ENCODE data around the gene RELL2. TPM values are rescaled to one million over a fixed set of nuclear protein-coding genes. Genes with fewer than 3 reads are reported as not detected.
"Not testable (repeated sequence)": the region's sequence is repeated elsewhere in the genome, so short reads cannot be mapped to it uniquely, and the experiment has no call there.

RELL2 gene
- total RNA-seq, 2 experiments from 2014 or later = 25.1 to 26.9 TPM

DNA sequence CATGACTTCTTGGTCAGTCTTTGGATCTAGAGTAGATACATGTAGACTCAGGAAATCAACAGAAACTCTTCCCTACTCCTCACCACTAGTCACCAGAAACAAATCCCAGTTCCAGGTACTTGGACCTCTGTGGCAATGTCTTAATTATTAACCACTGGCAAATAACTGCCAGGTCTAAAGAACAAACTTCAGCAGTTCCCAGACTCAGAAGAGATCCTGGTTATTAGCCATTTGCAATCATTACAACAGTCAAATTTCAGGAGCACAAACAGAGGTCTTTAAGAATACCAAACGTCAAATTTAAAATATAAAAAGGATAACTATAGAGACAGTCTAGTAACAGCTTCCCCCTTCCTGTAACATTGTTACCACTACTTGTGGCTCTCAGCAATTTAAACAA, 28.2 kb upstream of the RELL2 start:
- Mint-ChIP-seq H3K27ac (peak overlapping the region; percentile 95), H3K27me3 (no peaks in the 10 kb centered on the region), H3K4me3 (no peak overlapping the region), H3K4me1 (peaks cover 92% of the 10 kb centered on the region), H3K9me3 (no peaks in the 10 kb centered on the region), H3K36me3 (ENCODE audit: low read depth) (peaks cover 52% of the 10 kb centered on the region)
- CTCF ChIA-PET = interaction anchor here (0.6 to 3.3 kb wide), 9 partner anchors 11 to 1194 kb away, joined by 3 to 30 read pairs (median 5); partner anchors contain the start of genes DIAPH1, HDAC3 and RELL2
- POLR2A ChIA-PET = no interaction called here
- no peak for DNase-seq

DNA sequence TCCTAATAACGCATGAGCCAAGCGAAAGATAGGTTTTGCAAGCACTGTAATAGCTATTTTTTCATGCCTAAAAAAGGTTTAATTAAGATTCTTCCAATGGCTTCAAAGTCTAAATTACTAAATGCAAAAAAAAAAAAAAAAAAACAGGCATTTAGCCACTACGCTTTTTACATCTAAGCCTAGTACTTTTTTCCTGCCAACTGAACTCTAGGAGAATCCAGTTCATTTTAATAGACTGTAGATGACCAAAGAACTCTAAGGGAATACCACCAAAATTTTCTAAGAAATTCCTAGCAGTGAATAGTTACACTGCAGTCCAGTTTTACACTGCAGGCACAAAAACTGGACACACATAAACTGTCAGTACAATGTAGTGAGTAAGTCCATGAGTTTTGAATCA, 27.8 kb upstream of the RELL2 start:
- DNase-seq = no peak
- no peaks in the 10 kb centered on the region for H3K27me3 Mint-ChIP-seq
- ChIA-PET POLR2A (no interaction called here), CTCF (interaction anchor here (0.7 to 3.2 kb wide), 6 partner anchors 10 to 45 kb away, joined by 3 to 29 read pairs (median 5); partner anchors contain the start of genes DIAPH1, HDAC3 and RELL2)
- H3K36me3 Mint-ChIP-seq (ENCODE audit: low read depth) = peaks cover 55% of the 10 kb centered on the region
- H3K9me3 Mint-ChIP-seq = no peaks in the 10 kb centered on the region
- H3K4me1 Mint-ChIP-seq = peaks cover 91% of the 10 kb centered on the region
- H3K4me3 Mint-ChIP-seq = no peak overlapping the region
- H3K27ac Mint-ChIP-seq = peak overlapping the region; percentile 95

DNA sequence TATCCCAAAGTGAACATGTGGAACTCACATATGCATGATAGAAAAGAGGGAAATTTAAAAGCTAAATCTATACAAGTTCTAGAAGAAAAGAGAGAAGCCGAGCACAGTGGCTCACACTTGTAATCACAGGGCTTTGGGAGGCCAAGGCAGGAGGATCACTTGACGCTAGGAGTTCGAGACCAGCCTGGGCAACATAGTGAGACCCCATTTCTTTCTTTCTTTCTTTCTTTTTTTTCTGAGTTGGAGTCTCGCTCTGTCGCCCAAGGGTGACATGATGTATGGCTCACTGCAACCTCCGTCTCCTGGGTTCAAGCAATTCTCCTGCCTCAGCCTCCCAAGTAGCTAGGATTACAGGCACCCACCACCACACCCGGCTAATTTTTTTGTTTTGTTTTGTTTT, 26.9 kb upstream of the RELL2 start:
- CTCF ChIA-PET = interaction anchor here (1.1 to 3.2 kb wide), 2 partner anchors 10 to 18 kb away, joined by 4 to 29 read pairs; partner anchors contain the start of gene DIAPH1
- H3K9me3 Mint-ChIP-seq, H3K27me3 Mint-ChIP-seq, DNase-seq, H3K4me3 Mint-ChIP-seq, POLR2A ChIA-PET: not testable (repeated sequence)
- Mint-ChIP-seq H3K4me1 (peaks cover 92% of the 10 kb centered on the region), H3K27ac (peak overlapping the region; percentile 95), H3K36me3 (ENCODE audit: low read depth) (peaks cover 58% of the 10 kb centered on the region)

DNA sequence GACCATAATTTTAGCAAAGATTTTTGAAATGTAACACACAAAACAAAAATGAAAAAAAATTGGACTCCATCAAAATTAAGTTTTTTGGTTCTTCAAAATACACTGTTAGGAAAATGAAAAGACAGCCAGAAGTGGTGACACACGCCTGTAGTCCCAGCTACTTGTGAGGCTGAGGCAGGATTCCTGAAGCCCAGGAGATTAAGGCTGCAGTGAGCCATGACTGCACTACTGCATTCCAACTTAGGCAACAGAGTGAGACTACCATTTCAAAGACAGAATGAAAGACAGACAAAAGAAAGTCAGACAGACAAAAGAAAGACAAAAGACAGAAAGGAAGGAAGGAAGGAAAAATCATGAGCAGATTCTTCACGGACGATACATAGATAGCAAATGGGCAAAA, 25.5 kb upstream of the RELL2 start:
- H3K36me3 Mint-ChIP-seq (ENCODE audit: low read depth) = peaks cover 66% of the 10 kb centered on the region
- ChIA-PET CTCF (interaction anchor here (1.5 kb wide), 1 partner anchor 19 kb away, joined by 4 read pairs; no protein-coding TSS in a partner anchor), POLR2A (no interaction called here)
- no peaks in the 10 kb centered on the region for H3K9me3 Mint-ChIP-seq
- no peak for DNase-seq
- peaks cover 89% of the 10 kb centered on the region for H3K4me1 Mint-ChIP-seq
- H3K27me3 Mint-ChIP-seq = no peaks in the 10 kb centered on the region
- peak overlapping the region; percentile 23 for H3K4me3 Mint-ChIP-seq
- peak overlapping the region; percentile 58 for H3K27ac Mint-ChIP-seq

DNA sequence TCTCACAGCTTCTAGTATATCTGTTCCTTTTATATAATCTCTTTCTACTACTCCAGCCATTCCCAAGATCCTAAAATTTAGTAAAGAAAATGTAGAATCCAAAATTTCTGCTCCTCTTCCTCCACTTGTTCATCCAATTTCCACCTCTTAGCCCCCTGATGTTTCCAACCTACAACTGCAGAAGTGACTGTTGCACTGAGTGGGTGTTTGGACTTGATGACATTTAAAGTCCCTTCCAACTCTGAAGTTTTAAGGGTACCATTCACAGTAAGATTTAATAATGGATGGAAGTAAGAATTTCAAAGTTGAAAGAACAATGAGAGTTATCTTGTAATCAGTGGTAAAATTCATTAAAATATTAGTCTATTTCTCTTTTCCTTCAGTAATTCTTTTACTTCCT, 23.5 kb upstream of the RELL2 start:
- Mint-ChIP-seq H3K36me3 (ENCODE audit: low read depth) (peaks cover 71% of the 10 kb centered on the region), H3K27ac (peak overlapping the region; percentile 59), H3K27me3 (no peaks in the 10 kb centered on the region), H3K4me3 (no peak overlapping the region), H3K4me1 (peaks cover 78% of the 10 kb centered on the region), H3K9me3 (no peaks in the 10 kb centered on the region)
- ChIA-PET POLR2A (interaction anchor here (1.4 kb wide), 1 partner anchor 21 kb away, joined by 5 read pairs; no protein-coding TSS in a partner anchor), CTCF (interaction anchor here (1.4 to 14.1 kb wide), 4 partner anchors 11 to 24 kb away, joined by 4 to 318 read pairs (median 7); partner anchors contain the start of genes HDAC3 and RELL2)
- no peak for DNase-seq

DNA sequence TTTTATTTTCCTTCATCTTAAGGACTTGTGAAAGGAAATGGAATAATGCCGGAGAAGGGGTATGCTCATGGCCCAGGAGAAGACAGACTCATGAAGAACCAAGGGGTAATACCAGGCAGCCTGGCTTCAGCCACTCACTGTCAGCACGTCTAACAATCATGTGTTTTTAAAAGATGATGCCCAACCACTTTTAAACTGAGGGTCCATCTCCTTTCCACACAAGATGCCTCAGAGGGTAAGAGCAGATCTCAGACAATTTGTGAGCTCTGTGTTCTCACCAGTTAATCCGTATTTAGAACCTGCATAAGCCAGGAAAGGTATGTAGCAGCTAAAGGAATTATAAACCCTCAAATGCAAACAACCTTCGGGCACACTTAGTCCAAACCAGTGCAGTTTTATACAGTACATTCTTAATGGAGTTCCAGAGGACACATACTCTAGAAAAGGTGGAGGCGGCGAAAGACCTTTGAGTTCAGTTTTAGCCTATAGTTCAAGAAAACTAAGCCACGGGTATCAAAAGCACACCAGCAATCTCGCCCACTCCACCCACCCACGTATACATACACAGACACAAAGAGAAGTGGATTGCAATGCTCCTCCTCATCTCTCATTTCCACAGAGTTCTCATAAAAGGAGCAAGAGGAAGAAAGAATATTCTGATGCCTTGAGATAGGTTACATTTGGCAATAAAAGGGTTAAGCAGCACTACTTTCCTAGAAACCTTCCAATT, 20.6 kb upstream of the RELL2 start:
- H3K9me3 Mint-ChIP-seq = no peaks in the 10 kb centered on the region
- H3K27ac Mint-ChIP-seq = peak overlapping the region; percentile 17
- H3K4me1 Mint-ChIP-seq = peaks cover 62% of the 10 kb centered on the region
- peak overlapping the region; percentile 99 for H3K4me3 Mint-ChIP-seq
- ChIA-PET POLR2A (interaction anchor here (0.9 kb wide), 1 partner anchor 24 kb away, joined by 4 read pairs; no protein-coding TSS in a partner anchor), CTCF (interaction anchor here (1.3 to 14.1 kb wide), 7 partner anchors 9 to 352 kb away, joined by 3 to 318 read pairs (median 6); partner anchors contain the start of genes HDAC3, RELL2 and RNF14)
- peaks cover 59% of the 10 kb centered on the region for H3K36me3 Mint-ChIP-seq (ENCODE audit: low read depth)
- no peaks in the 10 kb centered on the region for H3K27me3 Mint-ChIP-seq
- no peak for DNase-seq

DNA sequence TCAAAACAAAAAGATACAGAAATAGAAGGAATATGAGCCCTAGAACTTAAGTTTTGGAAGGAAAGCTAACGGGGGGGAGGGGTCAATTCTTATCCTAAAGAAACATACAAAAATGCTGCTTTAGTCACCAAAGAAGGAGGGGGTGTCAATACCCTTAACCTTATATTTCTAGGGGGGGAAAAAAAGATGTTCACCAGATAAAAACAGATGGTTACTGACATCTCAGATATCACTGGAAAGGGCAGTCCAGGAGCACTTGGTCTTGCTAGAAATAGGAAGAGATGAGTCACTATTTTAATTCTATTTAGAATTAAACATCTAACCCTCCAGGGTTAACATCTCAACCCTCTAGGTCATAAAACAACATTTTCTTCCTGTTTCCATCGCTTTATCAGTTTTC, 19.7 kb upstream of the RELL2 start:
- CTCF ChIA-PET = interaction anchor here (1.0 to 14.1 kb wide), 9 partner anchors 11 to 351 kb away, joined by 3 to 318 read pairs (median 4); partner anchors contain the start of genes HDAC3, RELL2 and RNF14
- H3K36me3 Mint-ChIP-seq (ENCODE audit: low read depth) = peaks cover 61% of the 10 kb centered on the region
- H3K9me3 Mint-ChIP-seq = no peaks in the 10 kb centered on the region
- no peak for DNase-seq
- peak overlapping the region; percentile 97 for H3K27ac Mint-ChIP-seq
- peaks cover 59% of the 10 kb centered on the region for H3K4me1 Mint-ChIP-seq
- H3K4me3 Mint-ChIP-seq = peak overlapping the region; percentile 99
- H3K27me3 Mint-ChIP-seq = no peaks in the 10 kb centered on the region
- POLR2A ChIA-PET = interaction anchor here (0.6 kb wide), 1 partner anchor 25 kb away, joined by 4 read pairs; no protein-coding TSS in a partner anchor

DNA sequence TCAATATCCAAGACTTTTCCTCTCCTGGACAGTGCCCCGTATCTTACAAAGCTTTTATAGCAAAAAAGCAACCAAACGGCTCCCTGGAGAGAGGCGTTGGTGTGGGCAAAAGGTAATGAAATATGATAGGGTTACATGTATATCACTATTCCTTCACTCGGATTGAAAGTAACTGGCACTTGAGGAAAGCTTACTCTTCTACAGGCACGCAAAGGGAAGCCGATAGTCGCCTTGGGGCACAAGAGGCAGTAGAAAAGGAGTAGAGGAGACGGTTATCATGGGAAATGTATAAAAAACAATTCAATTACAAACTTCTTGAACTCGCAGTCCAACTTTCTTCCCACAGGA, 19.1 kb upstream of the RELL2 start:
- ChIA-PET CTCF (interaction anchor here (1.0 to 14.1 kb wide), 9 partner anchors 12 to 54 kb away, joined by 3 to 318 read pairs (median 3); partner anchors contain the start of genes HDAC3 and RELL2), POLR2A (interaction anchor here (0.6 kb wide), 1 partner anchor 26 kb away, joined by 4 read pairs; no protein-coding TSS in a partner anchor)
- no peaks in the 10 kb centered on the region for H3K27me3 Mint-ChIP-seq
- H3K4me3 Mint-ChIP-seq = peak overlapping the region; percentile 99
- H3K36me3 Mint-ChIP-seq (ENCODE audit: low read depth) = peaks cover 58% of the 10 kb centered on the region
- no peaks in the 10 kb centered on the region for H3K9me3 Mint-ChIP-seq
- peaks cover 57% of the 10 kb centered on the region for H3K4me1 Mint-ChIP-seq
- no peak for DNase-seq
- H3K27ac Mint-ChIP-seq = peak overlapping the region; percentile 97

DNA sequence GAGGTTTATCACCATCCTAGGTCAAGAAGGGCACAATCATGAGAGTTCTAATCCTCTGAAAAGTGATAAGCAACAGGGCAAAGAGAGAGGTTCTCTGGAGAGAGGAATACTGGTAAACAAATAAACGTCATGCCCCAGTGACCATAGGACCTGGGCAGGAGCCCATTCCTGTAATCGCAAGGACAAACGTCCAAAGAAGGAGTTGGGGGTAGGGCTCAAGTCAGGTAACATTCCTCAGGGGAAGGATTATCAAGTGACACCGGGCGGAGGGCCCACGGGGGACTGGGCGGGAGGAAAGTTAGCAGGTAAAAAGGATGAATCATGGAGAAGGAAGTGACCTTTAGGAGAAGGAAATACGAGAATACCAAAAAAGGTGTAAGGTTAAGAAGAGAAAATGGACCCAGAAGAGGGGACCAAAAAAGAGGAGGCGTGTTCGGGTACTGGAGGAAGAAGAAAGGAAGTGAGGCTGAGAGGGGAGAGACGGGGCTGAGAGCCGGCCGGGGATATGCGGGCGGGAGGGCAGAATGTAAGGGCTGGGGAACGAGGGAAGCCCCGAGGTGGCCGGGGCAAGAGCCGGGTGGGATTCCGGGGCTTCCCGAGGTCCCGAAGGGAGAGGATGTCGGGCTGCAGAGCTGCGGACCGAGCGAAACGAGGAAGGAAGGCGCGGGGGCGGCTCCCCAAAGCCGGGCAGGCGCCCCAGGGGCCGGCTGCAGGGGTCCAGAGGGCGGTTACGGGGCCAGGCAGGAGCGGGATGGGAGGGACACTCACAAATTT, 18.6 kb upstream of the RELL2 start:
- Mint-ChIP-seq H3K27me3 (no peaks in the 10 kb centered on the region), H3K4me1 (peaks cover 57% of the 10 kb centered on the region), H3K36me3 (ENCODE audit: low read depth) (peaks cover 56% of the 10 kb centered on the region), H3K9me3 (no peaks in the 10 kb centered on the region), H3K27ac (peak overlapping the region; percentile 97), H3K4me3 (peak overlapping the region; percentile 99)
- ChIA-PET POLR2A (interaction anchor here (0.9 to 1.8 kb wide), 2 partner anchors 17 to 26 kb away, joined by 4 to 19 read pairs; no protein-coding TSS in a partner anchor), CTCF (interaction anchor here (0.7 to 14.1 kb wide), 32 partner anchors 10 to 351 kb away, joined by 3 to 318 read pairs (median 8); partner anchors contain the start of genes FCHSD1, HDAC3, PCDHGA11 and RELL2)
- DNase-seq = peak; percentile 52

DNA sequence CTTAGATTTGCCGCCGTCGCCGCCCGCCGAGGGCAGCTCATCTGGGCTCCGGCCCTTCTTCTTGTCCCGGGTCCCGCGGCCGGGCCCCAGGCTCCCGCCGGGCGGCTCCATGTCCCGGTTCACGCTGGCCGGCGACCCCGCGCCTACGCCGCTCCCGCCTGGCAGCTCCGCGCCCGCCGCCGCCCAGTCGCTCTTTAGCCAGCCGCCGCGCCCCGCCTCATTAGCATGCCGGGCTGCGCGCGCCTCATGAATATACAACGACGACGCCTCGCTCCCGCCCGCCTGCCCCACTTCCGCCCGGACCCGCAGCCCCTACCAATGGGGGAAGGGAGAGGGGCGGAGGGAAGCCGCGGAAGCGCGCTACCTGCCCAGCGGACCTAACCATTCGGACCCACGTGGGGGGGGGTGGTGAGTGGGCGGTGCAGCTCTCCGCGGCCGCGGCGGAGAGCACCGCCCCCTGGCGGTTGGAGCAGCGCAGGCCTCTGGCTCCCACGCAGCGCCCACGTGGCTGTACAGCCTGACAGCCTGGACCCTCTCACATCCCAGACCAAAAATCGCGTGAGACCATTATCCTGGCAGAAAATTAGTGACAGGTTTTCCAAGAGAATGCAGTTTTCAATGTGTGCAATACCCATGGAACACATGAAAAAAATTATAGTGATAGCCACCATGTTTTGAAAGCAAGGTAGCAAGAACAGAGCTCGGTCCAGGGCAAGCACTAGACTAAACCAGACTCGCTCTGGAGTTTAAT, 17.8 kb upstream of the RELL2 start, which contains the start of gene DIAPH1:
TSS of gene DIAPH1 (minus strand) at position 197 of the 751 bp plus-strand sequence. CDS start at position 111, 86 bp downstream.
- peaks cover 56% of the 10 kb centered on the region for H3K36me3 Mint-ChIP-seq (ENCODE audit: low read depth)
- H3K4me1 Mint-ChIP-seq = peaks cover 59% of the 10 kb centered on the region

DNA sequence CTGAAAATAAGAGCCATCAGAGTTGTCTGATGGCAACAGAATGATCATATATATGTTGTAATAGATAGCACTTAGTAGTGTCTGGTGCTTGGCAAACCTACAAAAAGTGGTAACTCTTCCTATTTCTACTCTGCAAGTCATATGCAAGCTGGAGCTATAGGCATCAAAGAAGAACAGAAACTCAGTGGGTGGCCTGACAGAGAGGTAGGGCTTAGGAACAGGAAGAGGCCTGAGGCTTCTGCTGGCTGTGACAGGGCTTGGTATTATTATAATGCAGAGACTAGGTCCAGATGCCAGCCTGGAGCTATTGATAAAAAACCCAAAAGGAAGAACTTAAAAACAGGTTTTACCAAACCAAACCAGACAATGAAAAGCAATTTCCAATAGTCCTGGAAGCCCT, 13.6 kb upstream of the RELL2 start:
- peak; percentile 47 for DNase-seq
- Mint-ChIP-seq H3K4me3 (no peak overlapping the region), H3K4me1 (peaks cover 36% of the 10 kb centered on the region), H3K36me3 (ENCODE audit: low read depth) (peaks cover 43% of the 10 kb centered on the region), H3K27ac (peak overlapping the region; percentile 86), H3K9me3 (no peaks in the 10 kb centered on the region), H3K27me3 (no peaks in the 10 kb centered on the region)
- CTCF ChIA-PET = interaction anchor here (0.5 to 14.1 kb wide), 5 partner anchors 14 to 1013 kb away, joined by 3 to 318 read pairs (median 3); partner anchors contain the start of genes HDAC3 and RELL2
- POLR2A ChIA-PET = interaction anchor here (0.7 kb wide), 1 partner anchor 59 kb away, joined by 3 read pairs; no protein-coding TSS in a partner anchor

More for the DNA sequence above, 17.8 kb upstream of the RELL2 start, which contains the start of gene DIAPH1:
- H3K9me3 Mint-ChIP-seq = no peaks in the 10 kb centered on the region
- no peaks in the 10 kb centered on the region for H3K27me3 Mint-ChIP-seq
- ChIA-PET POLR2A (interaction anchor here (0.9 to 1.8 kb wide), 2 partner anchors 17 to 27 kb away, joined by 4 to 19 read pairs; no protein-coding TSS in a partner anchor), CTCF (interaction anchor here (0.5 to 14.1 kb wide), 33 partner anchors 11 to 350 kb away, joined by 3 to 318 read pairs (median 6); partner anchors contain the start of genes FCHSD1, HDAC3, PCDH12 and PCDHGA11)
- peak within 1 kb of the TSS; percentile 99 for H3K4me3 Mint-ChIP-seq
- peak; percentile 97 for DNase-seq
- H3K27ac Mint-ChIP-seq = peak within 1 kb of the TSS; percentile 97
